Measurements from ENCODE around the gene SV2A. TPM values are rescaled to one million over a fixed set of nuclear protein-coding genes. Genes with fewer than 3 reads are reported as not detected.

The SV2A gene
- total RNA-seq, 4 donors from 2014 or later = 0.27 to 1.1 (median 0.55) TPM

DNA sequence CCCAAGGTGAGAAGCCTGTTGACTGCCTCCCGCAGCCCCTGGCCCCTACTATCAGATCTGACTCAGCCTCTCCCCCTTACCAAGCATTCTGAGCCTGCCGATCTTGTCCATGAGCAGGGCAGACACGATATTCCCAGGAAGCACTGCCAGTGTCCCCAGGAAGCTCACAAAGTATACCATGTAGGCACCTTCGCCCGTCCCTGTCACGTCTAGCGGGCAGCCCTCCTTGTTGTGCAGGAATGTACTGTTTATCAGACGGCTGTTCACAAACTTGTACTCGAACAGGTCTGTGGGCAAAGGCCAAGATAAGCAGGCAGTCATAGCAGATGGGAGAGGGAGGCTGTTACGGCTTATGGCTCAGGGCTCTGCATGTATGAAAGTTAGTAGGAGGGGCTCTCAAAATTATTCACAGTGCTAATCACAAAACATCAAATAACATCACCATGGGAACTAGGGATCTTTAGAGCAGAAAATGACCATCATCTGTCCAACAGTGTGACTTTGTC is 11.0 kb downstream of the SV2A start:
- TF ChIP-seq, protein P1, sequence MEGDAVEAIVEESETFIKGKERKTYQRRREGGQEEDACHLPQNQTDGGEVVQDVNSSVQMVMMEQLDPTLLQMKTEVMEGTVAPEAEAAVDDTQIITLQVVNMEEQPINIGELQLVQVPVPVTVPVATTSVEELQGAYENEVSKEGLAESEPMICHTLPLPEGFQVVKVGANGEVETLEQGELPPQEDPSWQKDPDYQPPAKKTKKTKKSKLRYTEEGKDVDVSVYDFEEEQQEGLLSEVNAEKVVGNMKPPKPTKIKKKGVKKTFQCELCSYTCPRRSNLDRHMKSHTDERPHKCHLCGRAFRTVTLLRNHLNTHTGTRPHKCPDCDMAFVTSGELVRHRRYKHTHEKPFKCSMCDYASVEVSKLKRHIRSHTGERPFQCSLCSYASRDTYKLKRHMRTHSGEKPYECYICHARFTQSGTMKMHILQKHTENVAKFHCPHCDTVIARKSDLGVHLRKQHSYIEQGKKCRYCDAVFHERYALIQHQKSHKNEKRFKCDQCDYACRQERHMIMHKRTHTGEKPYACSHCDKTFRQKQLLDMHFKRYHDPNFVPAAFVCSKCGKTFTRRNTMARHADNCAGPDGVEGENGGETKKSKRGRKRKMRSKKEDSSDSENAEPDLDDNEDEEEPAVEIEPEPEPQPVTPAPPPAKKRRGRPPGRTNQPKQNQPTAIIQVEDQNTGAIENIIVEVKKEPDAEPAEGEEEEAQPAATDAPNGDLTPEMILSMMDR (IDR thresholded peaks at IDR 0.05) = no peak
- TF ChIP-seq POLR2A (IDR thresholded peaks at IDR 0.05) = no peak
- intact Hi-C loops (cut with DNase I; ENCODE audit: low total_unique reads) = no loop called here
- no peak for DNase-seq (ENCODE audit: low spot score in 2 of 2)
- no peak overlapping the region for H3K4me3 ChIP-seq (ENCODE audit: low read depth, poor library complexity, severe bottlenecking)
- 86 to 87% methylated on average over 10 of the region's 10 CpGs for WGBS, 2 donors

DNA sequence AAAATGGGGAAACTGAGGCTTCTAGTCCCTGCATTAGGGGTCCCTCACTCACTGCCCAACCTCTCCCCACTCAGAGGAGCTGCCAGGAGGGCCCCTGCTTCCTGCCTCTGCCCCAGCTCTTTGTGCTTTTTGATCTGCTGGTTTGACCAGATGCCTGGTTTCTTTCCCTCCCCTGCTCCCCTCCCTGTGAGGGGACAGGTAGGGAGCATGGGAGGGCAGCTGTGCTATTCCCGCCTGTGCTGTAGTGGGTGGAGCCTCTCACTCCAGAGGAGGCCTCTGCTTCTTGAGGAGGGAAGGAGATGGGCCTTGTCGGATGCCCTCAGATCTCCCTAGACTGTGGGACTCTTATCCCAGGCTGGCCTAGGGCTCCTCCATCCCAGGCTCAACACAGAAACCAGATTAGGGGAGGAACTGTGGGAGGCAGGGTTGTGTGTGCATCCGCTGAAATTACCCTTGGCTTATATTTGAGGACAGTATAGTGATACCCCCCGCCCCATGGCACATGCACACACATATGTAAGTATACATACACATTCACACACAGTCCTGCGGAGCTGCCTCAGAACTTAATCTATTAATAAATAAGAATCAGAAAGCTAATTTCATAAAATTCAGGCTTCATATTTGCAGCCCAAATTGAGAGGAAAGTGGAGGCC is 13.7 kb downstream of the SV2A start:
- WGBS, 2 donors = 76 to 83% methylated on average over 5 of the region's 5 CpGs
- intact Hi-C loops (cut with DNase I; ENCODE audit: low total_unique reads) = no loop called here
- no peak for DNase-seq (ENCODE audit: low spot score in 2 of 2)

DNA sequence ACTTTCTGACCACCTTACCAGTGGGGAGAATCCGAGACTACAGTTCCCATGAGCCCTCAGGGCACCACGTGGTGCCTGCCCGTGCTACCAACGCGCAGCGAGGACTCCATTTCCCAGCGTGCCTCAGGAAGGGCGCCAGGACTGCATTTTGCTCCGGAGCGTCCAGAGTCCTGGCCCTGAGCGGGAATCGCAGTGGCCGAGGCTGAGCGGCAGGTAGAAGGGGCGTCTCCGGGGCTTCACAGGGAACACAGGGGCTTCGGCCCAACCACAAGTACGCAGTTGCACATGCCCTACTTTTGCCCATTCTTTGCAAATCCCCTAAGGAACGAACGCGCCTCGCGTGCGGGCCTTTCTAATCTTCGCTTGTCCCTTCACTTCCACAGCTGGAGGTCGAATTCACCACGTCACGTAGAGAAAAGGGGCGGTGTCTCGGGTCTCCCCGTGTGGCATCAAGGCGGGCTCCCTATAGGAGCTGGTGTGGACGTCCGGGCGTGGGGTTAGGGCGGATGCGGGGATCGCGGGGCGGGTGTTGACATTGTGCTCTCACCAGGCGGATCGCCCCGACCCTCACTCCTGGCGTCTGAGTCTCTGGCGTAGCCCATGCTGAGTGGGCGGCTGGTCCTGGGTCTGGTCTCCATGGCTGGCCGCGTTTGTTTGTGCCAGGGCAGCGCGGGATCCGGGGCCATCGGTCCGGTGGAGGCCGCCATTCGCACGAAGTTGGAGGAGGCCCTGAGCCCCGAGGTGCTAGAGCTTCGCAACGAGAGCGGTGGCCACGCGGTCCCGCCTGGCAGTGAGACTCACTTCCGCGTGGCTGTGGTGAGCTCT is 18.0 kb downstream of the SV2A start, which contains the start of gene BOLA1:
BOLA1 (plus strand) TSS at position 109 of the 825 bp plus-strand sequence; CDS start at position 601, 492 bp downstream.
- TF ChIP-seq, protein P1 (IDR thresholded peaks at IDR 0.05) = no peak
- TF ChIP-seq POLR2A (IDR thresholded peaks at IDR 0.05) = no peak
- DNase-seq (ENCODE audit: low spot score in 2 of 2) = peak; percentile 94 to 98
- H3K4me3 ChIP-seq (ENCODE audit: low read depth, poor library complexity, severe bottlenecking) = peak within 1 kb of the TSS; percentile 31
- 0 to 7% methylated on average over 29 to 65 of the region's 65 CpGs for WGBS, 2 donors
- intact Hi-C loops (cut with DNase I; ENCODE audit: low total_unique reads) = no loop called here

More for the DNA sequence above, 13.7 kb downstream of the SV2A start:
- TF ChIP-seq POLR2A (IDR thresholded peaks at IDR 0.05) = no peak
- TF ChIP-seq, protein P1 (IDR thresholded peaks at IDR 0.05) = no peak
- H3K4me3 ChIP-seq (ENCODE audit: low read depth, poor library complexity, severe bottlenecking) = no peak overlapping the region

DNA sequence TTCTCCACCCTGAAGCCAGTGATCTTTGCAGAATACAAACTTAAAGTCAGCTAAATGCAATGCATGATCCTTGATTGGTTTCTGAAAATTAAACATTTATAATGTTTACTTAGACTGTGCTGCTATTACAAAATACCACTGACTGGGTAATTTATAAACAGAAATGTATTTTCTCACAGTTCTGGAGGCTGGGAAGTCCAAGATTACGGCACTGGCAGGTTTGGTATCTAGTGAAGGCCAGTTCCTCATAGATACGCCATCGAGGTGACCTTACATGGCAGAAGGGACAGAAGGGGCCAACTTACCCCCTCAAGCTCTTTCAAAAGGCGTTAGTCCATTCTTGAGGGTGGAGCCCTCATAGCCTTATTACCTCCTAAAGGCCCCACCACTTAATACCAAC is 21.1 kb downstream of the SV2A start:
- no peak overlapping the region for H3K4me3 ChIP-seq (ENCODE audit: low read depth, poor library complexity, severe bottlenecking)
- TF ChIP-seq POLR2A (IDR thresholded peaks at IDR 0.05) = no peak
- TF ChIP-seq, protein P1 (IDR thresholded peaks at IDR 0.05) = no peak
- WGBS, 2 donors = 90 to 94% methylated on average over 4 of the region's 4 CpGs
- intact Hi-C loops (cut with DNase I; ENCODE audit: low total_unique reads) = no loop called here
- DNase-seq (ENCODE audit: low spot score in 2 of 2) = no peak

DNA sequence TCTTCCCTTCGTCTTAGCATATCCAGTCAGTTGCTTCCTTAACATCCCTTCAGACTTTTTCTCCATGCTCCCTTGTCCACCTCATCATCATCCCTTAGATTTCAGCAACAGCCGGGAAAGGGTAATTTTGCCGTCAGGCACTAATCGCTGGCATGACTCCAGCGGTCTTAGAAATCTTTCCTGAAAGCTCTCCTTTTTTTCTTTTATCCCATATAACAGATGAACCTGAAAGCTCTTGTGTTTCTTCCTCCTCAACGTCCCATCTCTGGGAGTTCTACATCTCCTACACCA is 28.7 kb downstream of the SV2A start:
- 10% methylated on average over 6 of the region's 6 CpGs for WGBS, 2 donors
- TF ChIP-seq POLR2A (IDR thresholded peaks at IDR 0.05) = no peak
- TF ChIP-seq, protein P1 (IDR thresholded peaks at IDR 0.05) = no peak
- H3K4me3 ChIP-seq (ENCODE audit: low read depth, poor library complexity, severe bottlenecking) = peak overlapping the region; percentile 10
- intact Hi-C loops (cut with DNase I; ENCODE audit: low total_unique reads) = no loop called here
- DNase-seq (ENCODE audit: low spot score in 2 of 2) = peak; percentile 53 to 89
